DOHH2 (cell line): ENCODE data around the gene MUSTN1.

Experiments
- H3F3A ChIP-seq: fragments of 200-600 bp; sonication (generic), shearing (Covaris generic); 2 replicates; pipeline ENCODE4 v1.6.0; 2016; ENCODE audit warnings: antibody characterized with exemption, mild to moderate bottlenecking; ENCODE audit not compliant: control insufficient read depth, insufficient read depth
- H3K27ac ChIP-seq: fragments of 200-600 bp; sonication (generic); 2 replicates; pipeline ENCODE4 v1.5.1; 2014; ENCODE audit warnings: low read depth, mild to moderate bottlenecking, low read length, moderate library complexity
- H3K27me3 ChIP-seq: fragments of 200-600 bp; sonication (generic); 2 replicates; pipeline ENCODE4 v1.6.1; 2014; ENCODE audit warnings: mild to moderate bottlenecking, low read length, mixed read lengths; ENCODE audit not compliant: control insufficient read depth
- H3K36me3 ChIP-seq: fragments of 200-600 bp; sonication (generic); 2 replicates; pipeline ENCODE4 v1.6.1; 2014; ENCODE audit warnings: mild to moderate bottlenecking, low read length, moderate library complexity, mixed read lengths; ENCODE audit not compliant: control insufficient read depth
- H3K4me1 ChIP-seq: fragments of 200-600 bp; sonication (generic); 2 replicates; pipeline ENCODE4 v1.6.1; 2014; ENCODE audit warnings: mild to moderate bottlenecking, low read length, mixed read lengths; ENCODE audit not compliant: control insufficient read depth
- H3K4me2 ChIP-seq: fragments of 200-600 bp; sonication (generic); 2 replicates; pipeline ENCODE4 v1.6.0; 2014; ENCODE audit warnings: mild to moderate bottlenecking, low read length, moderate library complexity
- H3K4me3 ChIP-seq: fragments of 200-600 bp; sonication (generic); 2 replicates; pipeline ENCODE4 v1.5.1; 2014; ENCODE audit warnings: mild to moderate bottlenecking, low read length, mixed read lengths
- H3K79me2 ChIP-seq: fragments of 200-600 bp; sonication (generic); 2 replicates; pipeline ENCODE4 v1.6.1; 2014; ENCODE audit warnings: mild to moderate bottlenecking, low read length, mixed read lengths; ENCODE audit not compliant: control insufficient read depth
- H3K9me2 ChIP-seq: fragments of 200-600 bp; sonication (generic); replicated peaks from 2 replicates; pipeline ENCODE4 v1.6.1; 2014; ENCODE audit warnings: mild to moderate bottlenecking, low read length, mixed read lengths; ENCODE audit not compliant: control insufficient read depth
- H3K9me3 ChIP-seq: fragments of 200-600 bp; sonication (generic); 2 replicates; pipeline ENCODE4 v1.6.1; 2014; ENCODE audit warnings: antibody characterized with exemption, low read length, mixed read lengths; ENCODE audit not compliant: control insufficient read depth, insufficient read depth
- H4K20me1 ChIP-seq: fragments of 200-600 bp; sonication (generic); 2 replicates; pipeline ENCODE4 v1.6.0; 2014; ENCODE audit warnings: low read depth, mild to moderate bottlenecking, antibody characterized with exemption, low read length, moderate library complexity; ENCODE audit not compliant: control insufficient read depth, insufficient read depth
- CTCF ChIP-seq: fragments of 200-600 bp; sonication (generic); IDR thresholded peaks from one replicate; pipeline ENCODE4 v1.5.1; 2014; ENCODE audit warnings: antibody characterized with exemption, mild to moderate bottlenecking, low read depth, low read length; ENCODE audit not compliant: poor library complexity, severe bottlenecking
- EZH2phosphoT487 ChIP-seq: fragments of 200-600 bp; sonication (generic); IDR thresholded peaks from 2 replicates; pipeline ENCODE4 v1.6.1; 2017; ENCODE audit warnings: borderline replicate concordance, mild to moderate bottlenecking, antibody characterized with exemption, low read length, moderate library complexity, mixed read lengths

The MUSTN1 gene

GRCh38 chr3:52841981-52842340, 7.1 kb upstream of the MUSTN1 start:
- no peaks in the 10 kb centered on the region for H3K9me2 ChIP-seq
- no peaks in the 10 kb centered on the region for H3K4me1 ChIP-seq
- H3K27me3 ChIP-seq = no peaks in the 10 kb centered on the region
- no peak overlapping the region for H3K27ac ChIP-seq
- no peaks in the 10 kb centered on the region for H3K9me3 ChIP-seq
- H3K79me2 ChIP-seq = no peaks in the 10 kb centered on the region
- H3K4me2 ChIP-seq = no peak overlapping the region
- TF ChIP-seq EZH2phosphoT487 (no peak), CTCF (no peak)
- H3K36me3 ChIP-seq = no peaks in the 10 kb centered on the region
- no peaks in the 10 kb centered on the region for H3F3A ChIP-seq
- no peak overlapping the region for H3K4me3 ChIP-seq
- no peaks in the 10 kb centered on the region for H4K20me1 ChIP-seq

- Histone ChIP-seq H3K27ac (no peak overlapping the region), H3K79me2 (no peaks in the 10 kb centered on the region), H3K4me1 (no peaks in the 10 kb centered on the region), H3K4me3 (no peak overlapping the region), H3K36me3 (no peaks in the 10 kb centered on the region), H3F3A (no peaks in the 10 kb centered on the region), H3K27me3 (no peaks in the 10 kb centered on the region), H4K20me1 (no peaks in the 10 kb centered on the region), H3K9me2 (no peaks in the 10 kb centered on the region), H3K9me3 (no peaks in the 10 kb centered on the region), H3K4me2 (no peak overlapping the region)
- no peak for TF ChIP-seq CTCF
- TF ChIP-seq EZH2phosphoT487 = no peak
These were observed 6.6 kb upstream of the MUSTN1 start for GRCh38 chr3:52841211-52841980.

GRCh38 chr3:52839892-52840545, 5.2 kb upstream of the MUSTN1 start:
- no peaks in the 10 kb centered on the region for H4K20me1 ChIP-seq
- no peaks in the 10 kb centered on the region for H3K4me1 ChIP-seq
- no peaks in the 10 kb centered on the region for H3K9me3 ChIP-seq
- TF ChIP-seq CTCF (no peak), EZH2phosphoT487 (no peak)
- no peaks in the 10 kb centered on the region for H3K9me2 ChIP-seq
- no peaks in the 10 kb centered on the region for H3F3A ChIP-seq
- H3K79me2 ChIP-seq = no peaks in the 10 kb centered on the region
- no peak overlapping the region for H3K27ac ChIP-seq
- no peak overlapping the region for H3K4me2 ChIP-seq
- no peaks in the 10 kb centered on the region for H3K36me3 ChIP-seq
- no peak overlapping the region for H3K4me3 ChIP-seq
- H3K27me3 ChIP-seq = no peaks in the 10 kb centered on the region
